WI38 (cell line): ENCODE results near the gene CDH20.

Experiments
- H3K4me3 ChIP-seq: 2 replicates; pipeline ENCODE4 v1.5.1; 2011; ENCODE audit warnings: low read depth, mild to moderate bottlenecking, control low read depth, low read length
- CTCF ChIP-seq: IDR thresholded peaks from 2 replicates; pipeline ENCODE4 v1.5.1; 2012; ENCODE audit warnings: low read depth, mild to moderate bottlenecking, control low read depth, low read length

CDH20 gene

GRCh38 chr18:61474918-61475317, 141.7 kb downstream of the CDH20 start:
- H3K4me3 ChIP-seq: no peak overlapping the region
- no peak for TF ChIP-seq CTCF

- no peak overlapping the region for H3K4me3 ChIP-seq
- no peak for TF ChIP-seq CTCF
These were observed 142.7 kb downstream of the CDH20 start for GRCh38 chr18:61475931-61476330.

- no peak overlapping the region for H3K4me3 ChIP-seq
- TF ChIP-seq CTCF: no peak
These were observed 156.1 kb downstream of the CDH20 start for GRCh38 chr18:61489334-61489733.

GRCh38 chr18:61496374-61496773, 163.1 kb downstream of the CDH20 start:
- no peak overlapping the region for H3K4me3 ChIP-seq
- no peak for TF ChIP-seq CTCF

- no peak overlapping the region for H3K4me3 ChIP-seq
- TF ChIP-seq CTCF: no peak
These were observed 164.2 kb downstream of the CDH20 start for GRCh38 chr18:61497422-61497821.

GRCh38 chr18:61502472-61502871, 169.2 kb downstream of the CDH20 start:
- peak; percentile 60 for TF ChIP-seq CTCF
- no peak overlapping the region for H3K4me3 ChIP-seq

GRCh38 chr18:61503688-61504087, 170.5 kb downstream of the CDH20 start:
- H3K4me3 ChIP-seq: no peak overlapping the region
- no peak for TF ChIP-seq CTCF

GRCh38 chr18:61528961-61529360, 195.7 kb downstream of the CDH20 start:
- TF ChIP-seq CTCF: no peak
- H3K4me3 ChIP-seq: no peak overlapping the region
